ENCODE data around the gene COPS8. TPM values are rescaled to one million over a fixed set of nuclear protein-coding genes. Genes with fewer than 3 reads are reported as not detected.

COPS8 gene
- total RNA-seq, 3 donors from 2014 or later: 88.8 to 205 (median 103) TPM

DNA sequence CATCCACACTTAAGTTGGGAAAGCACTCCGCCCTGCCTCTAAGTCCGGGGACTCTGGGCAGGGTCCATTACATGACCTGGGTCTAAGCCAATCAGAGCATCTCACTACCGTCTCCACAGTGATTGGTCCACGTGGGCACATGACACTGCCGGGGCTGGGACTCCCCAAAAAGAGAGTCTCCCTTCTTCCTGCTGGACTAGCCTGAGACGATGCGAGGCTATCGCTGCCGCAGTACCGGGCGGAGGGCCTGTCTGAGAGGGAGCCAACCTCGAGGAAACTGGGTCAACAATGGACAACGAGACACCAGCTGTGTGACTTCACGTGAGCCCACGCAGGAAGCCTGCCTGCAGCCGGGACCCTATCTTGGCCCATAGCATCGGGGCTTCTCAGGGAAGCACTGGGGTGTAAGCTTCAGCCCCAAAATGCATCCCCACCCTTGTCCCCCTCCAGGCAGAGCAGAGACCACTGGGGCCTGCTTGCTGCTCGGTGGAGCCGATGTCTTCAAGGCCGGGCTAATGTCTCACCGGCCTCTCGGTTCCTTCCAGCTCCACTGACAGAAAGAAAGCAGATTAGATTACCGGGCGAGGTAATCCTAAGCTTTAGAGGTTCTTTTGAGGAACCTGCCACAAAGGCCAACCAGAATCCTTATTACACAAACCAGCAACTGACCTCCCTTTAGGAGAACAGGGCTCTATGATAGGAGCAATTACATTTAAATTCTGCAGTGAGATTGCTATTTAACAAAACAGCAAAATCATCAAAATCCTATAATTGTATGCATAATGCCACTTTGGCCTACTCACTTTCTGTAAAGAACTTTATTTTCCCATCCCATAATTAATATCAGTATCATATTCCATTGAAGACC, 21.3 kb upstream of the COPS8 start:
- H3K27ac ChIP-seq: no peak overlapping the region
- H3K4me1 ChIP-seq: peaks cover 0 to 9% of the 10 kb centered on the region in 2 donors
- no peak overlapping the region for H3K4me3 ChIP-seq
- intact Hi-C loops (cut with DNase I; ENCODE audit: low total_unique reads): loop anchor here (10.0 kb wide), 1 partner anchor 710 kb away; no protein-coding TSS in a partner anchor
- H3K36me3 ChIP-seq: no peaks in the 10 kb centered on the region
- no peaks in the 10 kb centered on the region for H3K27me3 ChIP-seq
- no peaks in the 10 kb centered on the region for H3K9me3 ChIP-seq
- DNase-seq (ENCODE audit: low spot score in 2 of 2): no peak
- no peak for TF ChIP-seq POLR2AphosphoS5 (IDR thresholded peaks at IDR 0.05)
- no peak for TF ChIP-seq POLR2A (IDR thresholded peaks at IDR 0.05)
- TF ChIP-seq, protein P1, sequence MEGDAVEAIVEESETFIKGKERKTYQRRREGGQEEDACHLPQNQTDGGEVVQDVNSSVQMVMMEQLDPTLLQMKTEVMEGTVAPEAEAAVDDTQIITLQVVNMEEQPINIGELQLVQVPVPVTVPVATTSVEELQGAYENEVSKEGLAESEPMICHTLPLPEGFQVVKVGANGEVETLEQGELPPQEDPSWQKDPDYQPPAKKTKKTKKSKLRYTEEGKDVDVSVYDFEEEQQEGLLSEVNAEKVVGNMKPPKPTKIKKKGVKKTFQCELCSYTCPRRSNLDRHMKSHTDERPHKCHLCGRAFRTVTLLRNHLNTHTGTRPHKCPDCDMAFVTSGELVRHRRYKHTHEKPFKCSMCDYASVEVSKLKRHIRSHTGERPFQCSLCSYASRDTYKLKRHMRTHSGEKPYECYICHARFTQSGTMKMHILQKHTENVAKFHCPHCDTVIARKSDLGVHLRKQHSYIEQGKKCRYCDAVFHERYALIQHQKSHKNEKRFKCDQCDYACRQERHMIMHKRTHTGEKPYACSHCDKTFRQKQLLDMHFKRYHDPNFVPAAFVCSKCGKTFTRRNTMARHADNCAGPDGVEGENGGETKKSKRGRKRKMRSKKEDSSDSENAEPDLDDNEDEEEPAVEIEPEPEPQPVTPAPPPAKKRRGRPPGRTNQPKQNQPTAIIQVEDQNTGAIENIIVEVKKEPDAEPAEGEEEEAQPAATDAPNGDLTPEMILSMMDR (IDR thresholded peaks at IDR 0.05): no peak

DNA sequence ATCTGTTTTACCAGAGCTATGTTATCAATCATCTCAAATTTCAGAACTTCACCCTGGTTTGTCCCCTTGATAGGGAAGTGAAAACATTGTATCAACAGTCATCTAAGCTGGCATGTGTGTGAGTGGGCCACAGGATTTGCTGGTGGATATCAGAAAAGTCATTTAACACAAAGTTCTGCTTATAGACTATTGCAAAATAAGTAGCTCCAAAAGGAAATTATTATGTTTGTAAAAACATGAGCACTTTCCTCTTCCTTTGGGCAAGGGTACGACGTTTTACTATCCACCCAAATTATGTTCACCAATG, 20.7 kb upstream of the COPS8 start:
- no peak for DNase-seq (ENCODE audit: low spot score in 2 of 2)
- Histone ChIP-seq H3K4me1 (peaks cover 0 to 9% of the 10 kb centered on the region in 2 donors), H3K4me3 (no peak overlapping the region), H3K27ac (no peak overlapping the region), H3K36me3 (no peaks in the 10 kb centered on the region), H3K9me3 (no peaks in the 10 kb centered on the region), H3K27me3 (no peaks in the 10 kb centered on the region)
- TF ChIP-seq POLR2A (IDR thresholded peaks at IDR 0.05) (no peak), POLR2AphosphoS5 (IDR thresholded peaks at IDR 0.05) (no peak)
- TF ChIP-seq, protein P1 (IDR thresholded peaks at IDR 0.05): no peak
- intact Hi-C loops (cut with DNase I; ENCODE audit: low total_unique reads): loop anchor here (10.0 kb wide), 1 partner anchor 710 kb away; no protein-coding TSS in a partner anchor

DNA sequence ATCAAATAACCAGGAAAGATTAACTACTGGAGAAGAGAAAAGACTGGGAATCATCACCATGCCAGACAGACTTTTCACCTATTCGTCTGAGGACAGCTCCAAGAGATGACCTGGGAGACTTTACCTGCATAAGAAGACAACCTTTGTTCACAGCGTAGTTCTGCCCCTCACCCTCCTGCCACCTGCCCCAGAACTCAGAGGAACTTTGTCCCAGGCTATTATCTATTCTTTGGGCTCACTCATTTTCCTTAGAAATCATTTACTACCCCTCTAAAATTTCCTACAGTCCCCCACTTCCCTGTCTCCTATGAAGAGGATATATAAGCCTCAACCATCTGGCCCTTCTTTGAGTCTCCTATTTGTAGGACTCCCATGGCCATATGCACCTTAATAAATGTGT, 19.3 kb upstream of the COPS8 start:
- TF ChIP-seq POLR2A (IDR thresholded peaks at IDR 0.05) (no peak), POLR2AphosphoS5 (IDR thresholded peaks at IDR 0.05) (no peak)
- TF ChIP-seq, protein P1 (IDR thresholded peaks at IDR 0.05): no peak
- no peaks in the 10 kb centered on the region for H3K27me3 ChIP-seq
- intact Hi-C loops (cut with DNase I; ENCODE audit: low total_unique reads): loop anchor here (10.0 kb wide), 1 partner anchor 712 kb away; no protein-coding TSS in a partner anchor
- no peaks in the 10 kb centered on the region for H3K9me3 ChIP-seq
- peaks cover 0 to under 1% of the 10 kb centered on the region in 2 donors for H3K4me1 ChIP-seq
- H3K27ac ChIP-seq: no peak overlapping the region
- no peak overlapping the region for H3K4me3 ChIP-seq
- DNase-seq (ENCODE audit: low spot score in 2 of 2): no peak
- H3K36me3 ChIP-seq: no peaks in the 10 kb centered on the region

DNA sequence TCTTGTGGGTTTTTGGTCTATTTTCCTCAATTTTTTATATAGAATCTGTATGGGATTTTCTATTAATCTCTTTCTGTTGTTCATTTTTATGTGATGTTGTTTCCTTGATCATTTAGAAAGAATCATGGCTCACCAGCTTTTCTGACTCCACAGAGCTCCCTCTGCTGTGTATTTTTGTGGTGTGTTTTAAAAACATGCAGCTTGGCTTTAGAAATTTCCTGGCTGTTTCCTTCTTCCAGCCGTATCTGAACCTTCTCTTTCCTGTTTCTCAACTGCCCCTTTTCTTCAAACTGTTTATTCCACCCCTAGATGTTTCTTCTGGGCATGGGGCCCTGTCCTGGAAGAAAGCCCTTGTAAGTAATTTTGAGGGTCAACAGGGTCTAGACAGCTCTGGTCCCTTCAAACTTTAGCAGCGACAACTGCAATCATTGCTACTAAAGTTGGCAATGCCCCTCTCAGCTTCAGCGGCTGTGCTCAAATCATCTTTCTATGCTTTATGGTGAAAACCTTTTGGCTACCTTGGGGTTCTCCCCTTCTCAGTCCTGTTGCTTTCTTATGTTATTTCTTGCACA, 17.6 kb upstream of the COPS8 start:
- intact Hi-C loops (cut with DNase I; ENCODE audit: low total_unique reads): loop anchor here (10.0 kb wide), 1 partner anchor 713 kb away; no protein-coding TSS in a partner anchor
- TF ChIP-seq POLR2A (IDR thresholded peaks at IDR 0.05) (no peak), POLR2AphosphoS5 (IDR thresholded peaks at IDR 0.05) (no peak)
- TF ChIP-seq, protein P1 (IDR thresholded peaks at IDR 0.05): no peak
- H3K4me1 ChIP-seq: no peaks in the 10 kb centered on the region
- no peak overlapping the region for H3K27ac ChIP-seq
- no peaks in the 10 kb centered on the region for H3K27me3 ChIP-seq
- H3K4me3 ChIP-seq: no peak overlapping the region
- DNase-seq (ENCODE audit: low spot score in 2 of 2): no peak
- no peaks in the 10 kb centered on the region for H3K9me3 ChIP-seq
- H3K36me3 ChIP-seq: no peaks in the 10 kb centered on the region

Data from breast epithelium (tissue), 4 donors.